Esophagus muscularis mucosa (tissue), 4 donors: ENCODE data around the gene ERN1.

Experiments used
- EP300 ChIP-seq: sonication (generic); formaldehyde crosslinking; IDR thresholded peaks from one replicate; pipeline ENCODE4 v1.6.1; 2017; ENCODE audit warnings: antibody characterized with exemption
- POLR2A ChIP-seq: fragments of 450-650 bp; IDR thresholded peaks from one replicate; pipeline ENCODE4 v1.6.1; 2017; ENCODE audit warnings: antibody characterized with exemption, moderate library complexity, mild to moderate bottlenecking, low read depth
- TF ChIP-seq, protein P1 (sequence below), 3 experiments: fragments of 200-600 bp in 2 of 3; fragments of 450-650 bp in 1 of 3; sonication (generic) in 2 of 3; IDR thresholded peaks; one replicate each; pipeline ENCODE4 v1.5.1; 2017 to 2019; ENCODE audit warnings: antibody characterized with exemption in 3 of 3, mild to moderate bottlenecking in 2 of 3, moderate library complexity in 1 of 3

DNA sequence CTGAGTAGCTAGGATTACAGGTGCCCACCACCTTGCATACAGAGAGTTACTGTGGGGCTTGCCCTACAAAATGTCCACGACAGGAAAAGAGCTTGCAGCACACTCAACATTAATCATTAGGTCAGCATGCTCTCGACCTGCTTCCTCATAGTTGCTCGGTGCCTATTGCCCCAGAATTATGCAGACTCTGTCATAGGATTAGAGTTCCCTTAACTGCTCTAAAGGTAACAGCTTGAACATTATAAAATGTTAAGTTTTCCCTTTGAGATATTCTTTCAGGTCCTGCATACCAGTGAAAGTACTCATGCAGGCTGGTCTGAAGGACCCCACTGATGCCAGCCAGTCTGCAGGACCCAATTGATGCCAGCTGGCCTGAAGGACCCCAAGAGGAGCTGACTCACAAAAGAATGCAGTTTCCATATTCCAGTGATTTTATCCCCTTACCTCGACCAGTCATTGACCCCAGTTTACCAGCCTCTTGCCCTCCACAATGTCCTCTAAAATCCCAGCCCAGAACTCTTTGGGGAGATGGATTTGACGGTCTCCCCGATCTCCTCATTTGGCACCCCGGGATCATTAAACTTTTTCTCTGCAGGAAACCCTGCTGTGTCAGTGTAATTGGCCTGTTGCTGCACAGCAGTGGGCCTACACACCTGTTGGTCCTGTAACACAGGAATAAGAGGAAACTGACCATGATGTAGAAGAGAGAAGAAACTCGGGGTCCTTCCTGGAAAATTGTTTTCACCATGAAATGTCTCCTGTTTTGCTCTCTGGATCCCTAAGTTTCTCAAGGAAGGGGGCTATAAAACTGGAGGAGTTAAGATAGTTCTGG is 120.2 kb downstream of the ERN1 start:
- TF ChIP-seq, protein P1, sequence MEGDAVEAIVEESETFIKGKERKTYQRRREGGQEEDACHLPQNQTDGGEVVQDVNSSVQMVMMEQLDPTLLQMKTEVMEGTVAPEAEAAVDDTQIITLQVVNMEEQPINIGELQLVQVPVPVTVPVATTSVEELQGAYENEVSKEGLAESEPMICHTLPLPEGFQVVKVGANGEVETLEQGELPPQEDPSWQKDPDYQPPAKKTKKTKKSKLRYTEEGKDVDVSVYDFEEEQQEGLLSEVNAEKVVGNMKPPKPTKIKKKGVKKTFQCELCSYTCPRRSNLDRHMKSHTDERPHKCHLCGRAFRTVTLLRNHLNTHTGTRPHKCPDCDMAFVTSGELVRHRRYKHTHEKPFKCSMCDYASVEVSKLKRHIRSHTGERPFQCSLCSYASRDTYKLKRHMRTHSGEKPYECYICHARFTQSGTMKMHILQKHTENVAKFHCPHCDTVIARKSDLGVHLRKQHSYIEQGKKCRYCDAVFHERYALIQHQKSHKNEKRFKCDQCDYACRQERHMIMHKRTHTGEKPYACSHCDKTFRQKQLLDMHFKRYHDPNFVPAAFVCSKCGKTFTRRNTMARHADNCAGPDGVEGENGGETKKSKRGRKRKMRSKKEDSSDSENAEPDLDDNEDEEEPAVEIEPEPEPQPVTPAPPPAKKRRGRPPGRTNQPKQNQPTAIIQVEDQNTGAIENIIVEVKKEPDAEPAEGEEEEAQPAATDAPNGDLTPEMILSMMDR (IDR thresholded peaks at IDR 0.05), result no peak
- TF ChIP-seq EP300 (no peak), POLR2A (no peak)
